22Rv1 (cell line): ENCODE measurements around the gene SLC30A10.

Experiments
- H3K27ac ChIP-seq: fragments of 450-650 bp; 2 replicates; pipeline ENCODE4 v1.5.1; 2017
- CTCF ChIP-seq: fragments of 450-650 bp; IDR thresholded peaks from 2 replicates; pipeline ENCODE4 v1.5.1; 2017; ENCODE audit warnings: mild to moderate bottlenecking
- ZFX ChIP-seq: fragments of 450-650 bp; IDR thresholded peaks from 2 replicates; pipeline ENCODE4 v1.6.1; 2017; ENCODE audit warnings: antibody characterized with exemption, borderline replicate concordance

SLC30A10 gene

GRCh38 chr1:219927956-219928790 lies at the start of gene SLC30A10:
Gene SLC30A10 (minus strand): TSS chr1:219928557. CDS start chr1:219928440, 117 bp downstream.
- H3K27ac ChIP-seq: no peak within 1 kb of the TSS
- TF ChIP-seq CTCF: peak; percentile 62
- TF ChIP-seq ZFX: no peak

- no peak for TF ChIP-seq ZFX
- TF ChIP-seq CTCF: no peak
Observed at GRCh38 chr1:219973213-219973612, 44.9 kb upstream of the SLC30A10 start.

GRCh38 chr1:219967361-219967760 lies 39.0 kb upstream of the SLC30A10 start:
- TF ChIP-seq CTCF (no peak), ZFX (no peak)
- no peak overlapping the region for H3K27ac ChIP-seq

More at GRCh38 chr1:219973213-219973612, 44.9 kb upstream of the SLC30A10 start:
- H3K27ac ChIP-seq: no peak overlapping the region

- TF ChIP-seq ZFX (no peak), CTCF (no peak)
- H3K27ac ChIP-seq: no peak overlapping the region
Observed at GRCh38 chr1:219966071-219966349, 37.7 kb upstream of the SLC30A10 start.

GRCh38 chr1:219965285-219966070 lies 37.1 kb upstream of the SLC30A10 start:
- TF ChIP-seq ZFX (no peak), CTCF (no peak)
- no peak overlapping the region for H3K27ac ChIP-seq

GRCh38 chr1:219963432-219963831 lies 35.1 kb upstream of the SLC30A10 start:
- H3K27ac ChIP-seq: no peak overlapping the region
- no peak for TF ChIP-seq CTCF
- TF ChIP-seq ZFX: no peak

- no peak for TF ChIP-seq ZFX
- TF ChIP-seq CTCF: no peak
- H3K27ac ChIP-seq: no peak overlapping the region
Observed at GRCh38 chr1:219961684-219962083, 33.3 kb upstream of the SLC30A10 start.
